ENCODE measurements around the gene WDFY2.

Gene WDFY2

GRCh38 chr13:51666839-51667238 is 82.6 kb downstream of the WDFY2 start:
- H3K4me3 ChIP-seq (ENCODE audit: low read length) = no peak overlapping the region
- TF ChIP-seq CTCF (conservative IDR thresholded peaks at IDR 0.05; ENCODE audit: low read depth, low read length) = no peak
- DNase-seq (ENCODE audit: low read depth) = no peak

- no peak overlapping the region for H3K4me3 ChIP-seq (ENCODE audit: low read length)
- no peak for DNase-seq (ENCODE audit: low read depth)
- no peak for TF ChIP-seq CTCF (conservative IDR thresholded peaks at IDR 0.05; ENCODE audit: low read depth, low read length)
Observed at GRCh38 chr13:51668580-51669195, 84.4 kb downstream of the WDFY2 start.

GRCh38 chr13:51673165-51673564 is 88.9 kb downstream of the WDFY2 start:
- DNase-seq (ENCODE audit: low read depth) = no peak
- TF ChIP-seq CTCF (conservative IDR thresholded peaks at IDR 0.05; ENCODE audit: low read depth, low read length) = no peak
- no peak overlapping the region for H3K4me3 ChIP-seq (ENCODE audit: low read length)

GRCh38 chr13:51674276-51674675 is 90.0 kb downstream of the WDFY2 start:
- TF ChIP-seq CTCF (conservative IDR thresholded peaks at IDR 0.05; ENCODE audit: low read depth, low read length) = no peak
- no peak for DNase-seq (ENCODE audit: low read depth)
- no peak overlapping the region for H3K4me3 ChIP-seq (ENCODE audit: low read length)

GRCh38 chr13:51675385-51675784 is 91.1 kb downstream of the WDFY2 start:
- TF ChIP-seq CTCF (conservative IDR thresholded peaks at IDR 0.05; ENCODE audit: low read depth, low read length) = no peak
- no peak overlapping the region for H3K4me3 ChIP-seq (ENCODE audit: low read length)
- DNase-seq (ENCODE audit: low read depth) = no peak

GRCh38 chr13:51675877-51676276 is 91.6 kb downstream of the WDFY2 start:
- no peak for DNase-seq (ENCODE audit: low read depth)
- TF ChIP-seq CTCF (conservative IDR thresholded peaks at IDR 0.05; ENCODE audit: low read depth, low read length) = no peak
- H3K4me3 ChIP-seq (ENCODE audit: low read length) = no peak overlapping the region

GRCh38 chr13:51676739-51677138 is 92.5 kb downstream of the WDFY2 start:
- H3K4me3 ChIP-seq (ENCODE audit: low read length) = no peak overlapping the region
- no peak for DNase-seq (ENCODE audit: low read depth)
- TF ChIP-seq CTCF (conservative IDR thresholded peaks at IDR 0.05; ENCODE audit: low read depth, low read length) = no peak
